Right renal cortex interstitium (tissue), 3 donors: Measurements from ENCODE around the gene CXCL1. TPM values are rescaled to one million over a fixed set of nuclear protein-coding genes. Genes with fewer than 3 reads are reported as not detected.

Experiments used
- DNase-seq, 3 donors: peaks; one replicate each; pipeline ENCODE4 v3.0.0-alpha.2; 2013; ENCODE audit warnings: low read depth in 3 of 3, low spot score in 2 of 3
- polyA plus RNA-seq, 3 donors: library from polyadenylated mRNA; unstranded; fragments of 120-200 nt; gene quantifications; one replicate each; pipeline ENCODE4 v1.2.1, GENCODE V29; 2013; ENCODE audit not compliant: insufficient read length in 3 of 3

CXCL1 gene
- polyA plus RNA-seq, 3 donors, result 0.50 to 0.71 (median 0.67) TPM

GRCh38 chr4:73912191-73912590, 43.0 kb downstream of the CXCL1 start:
- no peak for DNase-seq

- no peak for DNase-seq
These were observed 44.9 kb downstream of the CXCL1 start for GRCh38 chr4:73914071-73914470.

- no peak for DNase-seq
These were observed 47.2 kb downstream of the CXCL1 start for GRCh38 chr4:73916172-73916925.

- no peak for DNase-seq
These were observed 47.9 kb downstream of the CXCL1 start for GRCh38 chr4:73917081-73917501.

- DNase-seq, result no peak
These were observed 48.9 kb downstream of the CXCL1 start for GRCh38 chr4:73918058-73918457.

- DNase-seq, result no peak
These were observed 50.5 kb downstream of the CXCL1 start for GRCh38 chr4:73919691-73920090.

Other genes with a start within 250 kb of the CXCL1 start
- gene RASSF6, start 249.0 kb upstream of the CXCL1 start, polyA plus RNA-seq, result 1 to 10 TPM; 5.5 to 6.6 (median 6.3) TPM
- 1 to 10 TPM in 1 of 3 donors, under 1 TPM in 2; 0.35 to 1.4 (median 0.93) TPM for gene CXCL8, start 128.8 kb upstream of the CXCL1 start, polyA plus RNA-seq
- under 1 TPM in 1 of 3 donors, not detected in 2; 0.17 TPM for gene CXCL6, start 32.7 kb upstream of the CXCL1 start, polyA plus RNA-seq
- gene PF4V1, start 16.1 kb upstream of the CXCL1 start, polyA plus RNA-seq, result 1 to 10 TPM in 1 of 3 donors, under 1 TPM in 2; 0.31 to 2.0 (median 0.71) TPM
- 10 to 100 TPM in 1 of 3 donors, 1 to 10 TPM in 2; 6.3 to 15.1 (median 6.8) TPM for gene PF4, start 112.6 kb downstream of the CXCL1 start, polyA plus RNA-seq
- gene PPBP, start 118.8 kb downstream of the CXCL1 start, polyA plus RNA-seq, result 10 to 100 TPM; 27.0 to 63.5 (median 28.3) TPM
- gene CXCL5, start 129.3 kb downstream of the CXCL1 start, polyA plus RNA-seq, result under 1 TPM in 2 of 3 donors, not detected in 1; 0.11 to 0.17 TPM
- under 1 TPM; 0.18 to 0.39 (median 0.33) TPM for gene CXCL3, start 169.3 kb downstream of the CXCL1 start, polyA plus RNA-seq
- under 1 TPM; 0.17 to 0.36 (median 0.31) TPM for gene CXCL2, start 229.8 kb downstream of the CXCL1 start, polyA plus RNA-seq